ENCODE data around the gene ADAP1.

ADAP1 gene

DNA sequence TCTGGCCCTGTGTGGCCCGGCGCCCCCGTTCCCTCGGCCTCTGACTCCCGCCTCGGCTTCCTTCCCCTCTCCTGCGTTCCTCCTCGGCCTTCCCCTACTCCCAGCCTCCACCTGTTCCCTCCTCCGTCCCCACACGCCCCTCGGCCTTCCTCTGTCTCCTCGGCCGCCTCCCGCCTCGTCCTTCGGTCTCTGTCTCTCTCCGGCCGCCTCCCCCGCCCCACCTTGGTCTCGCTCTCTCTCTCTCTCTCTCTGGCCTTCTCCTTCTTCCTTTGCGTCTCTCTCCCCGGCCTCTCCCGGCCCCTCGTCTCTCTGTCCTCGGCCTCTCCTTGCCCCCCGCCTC lies 77.5 kb downstream of the ADAP1 start (continued):
- TF ChIP-seq, protein P1, sequence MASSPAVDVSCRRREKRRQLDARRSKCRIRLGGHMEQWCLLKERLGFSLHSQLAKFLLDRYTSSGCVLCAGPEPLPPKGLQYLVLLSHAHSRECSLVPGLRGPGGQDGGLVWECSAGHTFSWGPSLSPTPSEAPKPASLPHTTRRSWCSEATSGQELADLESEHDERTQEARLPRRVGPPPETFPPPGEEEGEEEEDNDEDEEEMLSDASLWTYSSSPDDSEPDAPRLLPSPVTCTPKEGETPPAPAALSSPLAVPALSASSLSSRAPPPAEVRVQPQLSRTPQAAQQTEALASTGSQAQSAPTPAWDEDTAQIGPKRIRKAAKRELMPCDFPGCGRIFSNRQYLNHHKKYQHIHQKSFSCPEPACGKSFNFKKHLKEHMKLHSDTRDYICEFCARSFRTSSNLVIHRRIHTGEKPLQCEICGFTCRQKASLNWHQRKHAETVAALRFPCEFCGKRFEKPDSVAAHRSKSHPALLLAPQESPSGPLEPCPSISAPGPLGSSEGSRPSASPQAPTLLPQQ (tag by site-specific recombination; IDR thresholded peaks at IDR 0.05), result 0 out of 2 replicates have a peak, but pooled peaks have one; percentile 18
- peak; percentile 33; the same call in 1 of the 2 replicates for TF ChIP-seq ZNF837 (tag by site-specific recombination; IDR thresholded peaks at IDR 0.05)
- TF ChIP-seq ZNF366 (tag by site-specific recombination; conservative IDR thresholded peaks at IDR 0.05), result peak; percentile 83
- TF ChIP-seq ZSCAN30 (tag by site-specific recombination; IDR thresholded peaks at IDR 0.05), result no peak
- TF ChIP-seq, protein P2, sequence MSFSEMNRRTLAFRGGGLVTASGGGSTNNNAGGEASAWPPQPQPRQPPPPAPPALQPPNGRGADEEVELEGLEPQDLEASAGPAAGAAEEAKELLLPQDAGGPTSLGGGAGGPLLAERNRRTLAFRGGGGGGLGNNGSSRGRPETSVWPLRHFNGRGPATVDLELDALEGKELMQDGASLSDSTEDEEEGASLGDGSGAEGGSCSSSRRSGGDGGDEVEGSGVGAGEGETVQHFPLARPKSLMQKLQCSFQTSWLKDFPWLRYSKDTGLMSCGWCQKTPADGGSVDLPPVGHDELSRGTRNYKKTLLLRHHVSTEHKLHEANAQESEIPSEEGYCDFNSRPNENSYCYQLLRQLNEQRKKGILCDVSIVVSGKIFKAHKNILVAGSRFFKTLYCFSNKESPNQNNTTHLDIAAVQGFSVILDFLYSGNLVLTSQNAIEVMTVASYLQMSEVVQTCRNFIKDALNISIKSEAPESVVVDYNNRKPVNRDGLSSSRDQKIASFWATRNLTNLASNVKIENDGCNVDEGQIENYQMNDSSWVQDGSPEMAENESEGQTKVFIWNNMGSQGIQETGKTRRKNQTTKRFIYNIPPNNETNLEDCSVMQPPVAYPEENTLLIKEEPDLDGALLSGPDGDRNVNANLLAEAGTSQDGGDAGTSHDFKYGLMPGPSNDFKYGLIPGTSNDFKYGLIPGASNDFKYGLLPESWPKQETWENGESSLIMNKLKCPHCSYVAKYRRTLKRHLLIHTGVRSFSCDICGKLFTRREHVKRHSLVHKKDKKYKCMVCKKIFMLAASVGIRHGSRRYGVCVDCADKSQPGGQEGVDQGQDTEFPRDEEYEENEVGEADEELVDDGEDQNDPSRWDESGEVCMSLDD (tag by site-specific recombination; IDR thresholded peaks at IDR 0.05), result peak; percentile 51; the same call in 1 of the 2 replicates
- no peak for TF ChIP-seq ZNF394 (tag by site-specific recombination; IDR thresholded peaks at IDR 0.05; ENCODE audit: borderline replicate concordance)
- peak; percentile 67; the same call in 1 of the 2 replicates for TF ChIP-seq ZNF324 (tag by site-specific recombination; IDR thresholded peaks at IDR 0.05)
- peak; percentile 85 for TF ChIP-seq ZXDB (tag by site-specific recombination; IDR thresholded peaks at IDR 0.05)
- TF ChIP-seq, protein P3, sequence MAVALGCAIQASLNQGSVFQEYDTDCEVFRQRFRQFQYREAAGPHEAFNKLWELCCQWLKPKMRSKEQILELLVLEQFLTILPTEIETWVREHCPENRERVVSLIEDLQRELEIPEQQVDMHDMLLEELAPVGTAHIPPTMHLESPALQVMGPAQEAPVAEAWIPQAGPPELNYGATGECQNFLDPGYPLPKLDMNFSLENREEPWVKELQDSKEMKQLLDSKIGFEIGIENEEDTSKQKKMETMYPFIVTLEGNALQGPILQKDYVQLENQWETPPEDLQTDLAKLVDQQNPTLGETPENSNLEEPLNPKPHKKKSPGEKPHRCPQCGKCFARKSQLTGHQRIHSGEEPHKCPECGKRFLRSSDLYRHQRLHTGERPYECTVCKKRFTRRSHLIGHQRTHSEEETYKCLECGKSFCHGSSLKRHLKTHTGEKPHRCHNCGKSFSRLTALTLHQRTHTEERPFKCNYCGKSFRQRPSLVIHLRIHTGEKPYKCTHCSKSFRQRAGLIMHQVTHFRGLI (tag by site-specific recombination; IDR thresholded peaks at IDR 0.05), result no peak
- peak; percentile 55 for TF ChIP-seq BCL11A (tag by site-specific recombination; IDR thresholded peaks at IDR 0.05; ENCODE audit: low read depth)
- TF ChIP-seq ZBTB20 (tag by site-specific recombination; IDR thresholded peaks at IDR 0.05), result peak; percentile 42; the same call in 1 of the 2 replicates
- TF ChIP-seq, protein P4, sequence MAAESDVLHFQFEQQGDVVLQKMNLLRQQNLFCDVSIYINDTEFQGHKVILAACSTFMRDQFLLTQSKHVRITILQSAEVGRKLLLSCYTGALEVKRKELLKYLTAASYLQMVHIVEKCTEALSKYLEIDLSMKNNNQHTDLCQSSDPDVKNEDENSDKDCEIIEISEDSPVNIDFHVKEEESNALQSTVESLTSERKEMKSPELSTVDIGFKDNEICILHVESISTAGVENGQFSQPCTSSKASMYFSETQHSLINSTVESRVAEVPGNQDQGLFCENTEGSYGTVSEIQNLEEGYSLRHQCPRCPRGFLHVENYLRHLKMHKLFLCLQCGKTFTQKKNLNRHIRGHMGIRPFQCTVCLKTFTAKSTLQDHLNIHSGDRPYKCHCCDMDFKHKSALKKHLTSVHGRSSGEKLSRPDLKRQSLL (tag by site-specific recombination; IDR thresholded peaks at IDR 0.05), result no peak
- TF ChIP-seq ZFP41 (tag by site-specific recombination; IDR thresholded peaks at IDR 0.05; ENCODE audit: borderline replicate concordance), result no peak
- TF ChIP-seq ZBTB7A (tag by site-specific recombination; IDR thresholded peaks at IDR 0.05; ENCODE audit: low read depth), result peak; percentile 89
- no peak for TF ChIP-seq IKZF3 (tag by site-specific recombination; IDR thresholded peaks at IDR 0.05)
- 0 out of 2 replicates have a peak, but pooled peaks have one; percentile 26 for TF ChIP-seq ZFP69B (tag by site-specific recombination; IDR thresholded peaks at IDR 0.05)
- TF ChIP-seq ZNF791 (tag by site-specific recombination; IDR thresholded peaks at IDR 0.05), result no peak
- TF ChIP-seq, protein P5, sequence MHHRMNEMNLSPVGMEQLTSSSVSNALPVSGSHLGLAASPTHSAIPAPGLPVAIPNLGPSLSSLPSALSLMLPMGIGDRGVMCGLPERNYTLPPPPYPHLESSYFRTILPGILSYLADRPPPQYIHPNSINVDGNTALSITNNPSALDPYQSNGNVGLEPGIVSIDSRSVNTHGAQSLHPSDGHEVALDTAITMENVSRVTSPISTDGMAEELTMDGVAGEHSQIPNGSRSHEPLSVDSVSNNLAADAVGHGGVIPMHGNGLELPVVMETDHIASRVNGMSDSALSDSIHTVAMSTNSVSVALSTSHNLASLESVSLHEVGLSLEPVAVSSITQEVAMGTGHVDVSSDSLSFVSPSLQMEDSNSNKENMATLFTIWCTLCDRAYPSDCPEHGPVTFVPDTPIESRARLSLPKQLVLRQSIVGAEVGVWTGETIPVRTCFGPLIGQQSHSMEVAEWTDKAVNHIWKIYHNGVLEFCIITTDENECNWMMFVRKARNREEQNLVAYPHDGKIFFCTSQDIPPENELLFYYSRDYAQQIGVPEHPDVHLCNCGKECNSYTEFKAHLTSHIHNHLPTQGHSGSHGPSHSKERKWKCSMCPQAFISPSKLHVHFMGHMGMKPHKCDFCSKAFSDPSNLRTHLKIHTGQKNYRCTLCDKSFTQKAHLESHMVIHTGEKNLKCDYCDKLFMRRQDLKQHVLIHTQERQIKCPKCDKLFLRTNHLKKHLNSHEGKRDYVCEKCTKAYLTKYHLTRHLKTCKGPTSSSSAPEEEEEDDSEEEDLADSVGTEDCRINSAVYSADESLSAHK (tag by site-specific recombination; IDR thresholded peaks at IDR 0.05), result no peak
- TF ChIP-seq ZNF114 (tag by site-specific recombination; IDR thresholded peaks at IDR 0.05), result no peak
- no peak for TF ChIP-seq ZNF350 (tag by site-specific recombination; IDR thresholded peaks at IDR 0.05)
- 0 out of 2 replicates have a peak, but pooled peaks have one; percentile 10 for TF ChIP-seq WT1 (tag by site-specific recombination; IDR thresholded peaks at IDR 0.05)
- peak; percentile 73 for TF ChIP-seq ZNF335 (tag by site-specific recombination; conservative IDR thresholded peaks at IDR 0.05)
- TF ChIP-seq ZNF423 (tag by site-specific recombination; IDR thresholded peaks at IDR 0.05), result 0 out of 2 replicates have a peak, but pooled peaks have one; percentile 9
- TF ChIP-seq ZNF433 (tag by site-specific recombination; IDR thresholded peaks at IDR 0.05; ENCODE audit: low read depth), result no peak
- TF ChIP-seq ZNF677 (tag by site-specific recombination; IDR thresholded peaks at IDR 0.05), result no peak
- peak; percentile 31; the same call in 1 of the 2 replicates for TF ChIP-seq ZNF610 (tag by site-specific recombination; IDR thresholded peaks at IDR 0.05; ENCODE audit: borderline replicate concordance)
- TF ChIP-seq, protein P6, sequence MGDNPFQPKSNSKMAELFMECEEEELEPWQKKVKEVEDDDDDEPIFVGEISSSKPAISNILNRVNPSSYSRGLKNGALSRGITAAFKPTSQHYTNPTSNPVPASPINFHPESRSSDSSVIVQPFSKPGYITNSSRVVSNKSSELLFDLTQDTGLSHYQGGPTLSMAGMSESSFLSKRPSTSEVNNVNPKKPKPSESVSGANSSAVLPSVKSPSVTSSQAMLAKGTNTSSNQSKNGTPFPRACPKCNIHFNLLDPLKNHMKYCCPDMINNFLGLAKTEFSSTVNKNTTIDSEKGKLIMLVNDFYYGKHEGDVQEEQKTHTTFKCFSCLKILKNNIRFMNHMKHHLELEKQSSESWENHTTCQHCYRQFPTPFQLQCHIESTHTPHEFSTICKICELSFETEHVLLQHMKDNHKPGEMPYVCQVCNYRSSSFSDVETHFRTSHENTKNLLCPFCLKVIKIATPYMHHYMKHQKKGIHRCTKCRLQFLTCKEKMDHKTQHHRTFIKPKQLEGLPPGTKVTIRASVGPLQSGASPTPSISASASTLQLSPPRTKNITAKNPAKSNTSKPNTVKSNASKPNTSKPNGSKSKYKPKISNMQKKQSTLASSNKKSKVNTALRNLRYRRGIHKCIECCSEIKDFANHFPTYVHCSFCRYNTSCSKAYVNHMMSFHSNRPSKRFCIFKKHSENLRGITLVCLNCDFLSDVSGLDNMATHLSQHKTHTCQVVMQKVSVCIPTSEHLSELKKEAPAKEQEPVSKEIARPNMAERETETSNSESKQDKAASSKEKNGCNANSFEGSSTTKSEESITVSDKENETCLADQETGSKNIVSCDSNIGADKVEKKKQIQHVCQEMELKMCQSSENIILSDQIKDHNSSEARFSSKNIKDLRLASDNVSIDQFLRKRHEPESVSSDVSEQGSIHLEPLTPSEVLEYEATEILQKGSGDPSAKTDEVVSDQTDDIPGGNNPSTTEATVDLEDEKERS (tag by site-specific recombination; IDR thresholded peaks at IDR 0.05), result no peak
- TF ChIP-seq ZNF16 (tag by site-specific recombination; IDR thresholded peaks at IDR 0.05; ENCODE audit: low read depth), result no peak
- no peak for TF ChIP-seq ZNF112 (tag by site-specific recombination; IDR thresholded peaks at IDR 0.05)
